GM12878 (cell line): Measurements from ENCODE around the gene MED13L. TPM values are rescaled to one million over a fixed set of nuclear protein-coding genes. Genes with fewer than 3 reads are reported as not detected.

ENCODE experiments used
- ATAC-seq: fragments of 200-7000 bp; cut with Tn5 transposase; 3 replicates; pipeline ENCODE4 v1.9.1; 2020; ENCODE audit warnings: mild to moderate bottlenecking, moderate library complexity
- BruUV-seq: library from RNA; stranded (reverse); fragments of 400-500 nt; replicated peaks from 2 replicates; lab custom pipeline; 2021; lab: Mats Ljungman, UMichigan
- CTCF ChIA-PET: fragments of 300-600 bp; sonication (Branson Sonifier 250); formaldehyde crosslinking; extraction: SDS; loops from one replicate; lab custom pipeline; 2021; ENCODE audit warnings: inconsistent platforms; lab: Yijun Ruan, JAX
- POLR2A ChIA-PET: fragments of 350-600 bp; formaldehyde crosslinking; extraction: SDS; loops from one replicate; lab custom pipeline; 2021; ENCODE audit warnings: inconsistent platforms; lab: Charles Lee
- RAD21 ChIA-PET: fragments of 300-600 bp; sonication (Branson Sonifier 250); formaldehyde crosslinking; loops from one replicate; lab custom pipeline; 2023; ENCODE audit warnings: antibody characterized with exemption; ENCODE audit not compliant: unreplicated experiment; lab: Charles Lee
- SMC1A ChIA-PET: fragments of 300-600 bp; sonication (Branson Sonifier 250); formaldehyde crosslinking; loops from one replicate; lab custom pipeline; 2023; ENCODE audit not compliant: unreplicated experiment, uncharacterized antibody; lab: Charles Lee
- DNase-seq: peaks from one replicate; pipeline ENCODE4 v3.0.0-alpha.2; 2011; ENCODE audit warnings: low read depth, low spot score
- FAIRE-seq: peaks from 3 replicates; lab custom pipeline; 2011; peaks lifted over from hg19 to GRCh38; lab: Jason Lieb, UNC
- H2AFZ ChIP-seq: 2 replicates; pipeline ENCODE4 v1.6.0; 2011; ENCODE audit warnings: low read depth, low read length, control low read depth; ENCODE audit not compliant: control insufficient read depth
- H3K27ac ChIP-seq: 2 replicates; pipeline ENCODE4 v1.5.1; 2011; ENCODE audit warnings: control low read depth; ENCODE audit not compliant: control insufficient read depth, insufficient read depth
- H3K27me3 ChIP-seq, 2 experiments: replicated peaks in 1 of 2; 2 replicates each; pipeline versions ENCODE4 v1.6.0 to v1.6.1; 2011; ENCODE audit warnings: low read length in 1 of 2; ENCODE audit not compliant: control insufficient read depth in 2 of 2, insufficient read depth in 2 of 2
- H3K36me3 ChIP-seq, 2 experiments: 2 replicates each; pipeline ENCODE4 v1.5.1; 2011; ENCODE audit warnings: low read length in 1 of 2; ENCODE audit not compliant: control insufficient read depth in 2 of 2, insufficient read depth in 2 of 2
- H3K4me1 ChIP-seq: 2 replicates; pipeline ENCODE4 v1.6.1; 2011; ENCODE audit warnings: mild to moderate bottlenecking, low read length, moderate library complexity, mixed read lengths; ENCODE audit not compliant: control insufficient read depth, insufficient read depth
- H3K4me2 ChIP-seq: 2 replicates; pipeline ENCODE4 v1.6.0; 2011; ENCODE audit warnings: control low read depth; ENCODE audit not compliant: control insufficient read depth, insufficient read depth
- H3K4me3 ChIP-seq: fragments of 200-600 bp; sonication (generic); 2 replicates; pipeline ENCODE4 v1.5.1; 2016
- H3K79me2 ChIP-seq: 2 replicates; pipeline ENCODE4 v1.6.0; 2011; ENCODE audit warnings: low read length; ENCODE audit not compliant: control insufficient read depth, insufficient read depth
- H3K9ac ChIP-seq: 2 replicates; pipeline ENCODE4 v1.8.0; 2011; ENCODE audit warnings: low read length, control low read depth, mixed read lengths; ENCODE audit not compliant: control insufficient read depth, insufficient read depth
- H3K9me3 ChIP-seq: replicated peaks from 3 replicates; pipeline ENCODE4 v1.5.1; 2011; ENCODE audit warnings: mild to moderate bottlenecking, low read length; ENCODE audit not compliant: control insufficient read depth, insufficient read depth
- H4K20me1 ChIP-seq: 2 replicates; pipeline ENCODE4 v1.6.0; 2011; ENCODE audit not compliant: control insufficient read depth, insufficient read depth
- ATF7 ChIP-seq: fragments of 450-650 bp; IDR thresholded peaks from 2 replicates; pipeline ENCODE4 v1.6.1; 2016; ENCODE audit warnings: low read depth, mild to moderate bottlenecking
- KLF5 ChIP-seq: fragments of 450-650 bp; IDR thresholded peaks from 2 replicates; pipeline ENCODE4 v1.6.1; 2014; ENCODE audit warnings: mild to moderate bottlenecking; ENCODE audit not compliant: partially characterized antibody
- NFYB ChIP-seq: IDR thresholded peaks from 2 replicates; pipeline ENCODE4 v1.6.1; 2011; ENCODE audit warnings: low read depth, mild to moderate bottlenecking, low read length, improper control_type of control experiment, moderate library complexity; ENCODE audit not compliant: insufficient read depth
- RAD21 ChIP-seq: IDR thresholded peaks from 2 replicates; pipeline ENCODE4 v1.6.1; 2011; ENCODE audit warnings: mild to moderate bottlenecking, low read depth, low read length, moderate library complexity; ENCODE audit not compliant: insufficient read depth
- SIX5 ChIP-seq: IDR thresholded peaks from 2 replicates; pipeline ENCODE4 v1.6.1; 2011; ENCODE audit warnings: mild to moderate bottlenecking, low read depth, low read length, moderate library complexity; ENCODE audit not compliant: severe bottlenecking
- SP1 ChIP-seq: IDR thresholded peaks from one replicate; pipeline ENCODE4 v1.6.1; 2011; ENCODE audit warnings: low read depth, low read length
- ZNF207 ChIP-seq: fragments of 450-650 bp; IDR thresholded peaks from 2 replicates; pipeline ENCODE4 v1.6.1; 2014; ENCODE audit warnings: antibody characterized with exemption, mild to moderate bottlenecking, borderline replicate concordance
- WGBS: methylation state at CpG from one replicate; pipeline ENCODE4 v1.1.6; 2016; ENCODE audit warnings: low lambda C conversion rate; ENCODE audit not compliant: insufficient replicate concordance, insufficient coverage; ENCODE audit errors: missing lambda C conversion rate; 5-methylcytosine and 5-hydroxymethylcytosine counted together
- in situ Hi-C: fragments of 300-500 bp; cut with MboI; formaldehyde crosslinking; loops from 9 replicates; pipeline ENCODE4 v1.14.3; 2018; ENCODE audit warnings: mixed read lengths
- intact Hi-C: fragments of 100-400 bp; cut with micrococcal nuclease; formaldehyde crosslinking; loops from one replicate; pipeline ENCODE4 v1.14.2; 2022; ENCODE audit not compliant: unreplicated experiment
- polyA plus RNA-seq, 11 experiments: library from polyadenylated mRNA; depleted of rRNA in 4 of 11; unstranded in 6 of 11; stranded (reverse) in 5 of 11; fragments of >200 nt; fragmentation: Nextera tagmentation in 4 of 11; fragmentation: Illumina TruSeq in 1 of 11; extraction: Ambion mirVana in 4 of 11; extraction: Trizol in 1 of 11; gene quantifications; 1 replicate in 1 of 11; 2 replicates in 10 of 11; pipeline versions ENCODE4 v1.2.1 to v1.2.3, GENCODE V29; 2011 to 2016; ENCODE audit warnings: inconsistent platforms in 2 of 11, missing spikeins in 2 of 11, low read depth in 1 of 11
- total RNA-seq, 4 experiments: library from RNA; depleted of rRNA in 3 of 4; stranded (reverse); fragments of >200 nt in 3 of 4; fragmentation: Illumina TruSeq in 1 of 4; extraction: Trizol in 1 of 4; gene quantifications; 2 replicates each; pipeline versions ENCODE4 v1.2.1 to v1.2.3, GENCODE V29; 2013 to 2021
- TF ChIP-seq, protein P1 (sequence below): IDR thresholded peaks from 2 replicates; pipeline ENCODE4 v1.6.1; 2011; ENCODE audit warnings: borderline replicate concordance, low read depth, mild to moderate bottlenecking, moderate library complexity, mixed read lengths, low read length; ENCODE audit not compliant: insufficient read depth; ENCODE audit errors: extremely low read length
- TF ChIP-seq, protein P2 (sequence below): fragments of 450-650 bp; formaldehyde crosslinking; IDR thresholded peaks from 2 replicates; pipeline ENCODE4 v1.4.0; 2020; ENCODE audit warnings: mild to moderate bottlenecking, moderate library complexity
- TF ChIP-seq, protein P3 (sequence below): fragments of 450-650 bp; IDR thresholded peaks from 2 replicates; pipeline ENCODE4 v1.6.1; 2017; ENCODE audit warnings: mild to moderate bottlenecking, moderate library complexity

Gene MED13L
- total and polyA plus RNA-seq, 10 of the 15 experiments (the other 5 are each of a cell fraction or from before 2014, with no cell fraction given): 3.7 to 30.1 (median 9.1) TPM

DNA sequence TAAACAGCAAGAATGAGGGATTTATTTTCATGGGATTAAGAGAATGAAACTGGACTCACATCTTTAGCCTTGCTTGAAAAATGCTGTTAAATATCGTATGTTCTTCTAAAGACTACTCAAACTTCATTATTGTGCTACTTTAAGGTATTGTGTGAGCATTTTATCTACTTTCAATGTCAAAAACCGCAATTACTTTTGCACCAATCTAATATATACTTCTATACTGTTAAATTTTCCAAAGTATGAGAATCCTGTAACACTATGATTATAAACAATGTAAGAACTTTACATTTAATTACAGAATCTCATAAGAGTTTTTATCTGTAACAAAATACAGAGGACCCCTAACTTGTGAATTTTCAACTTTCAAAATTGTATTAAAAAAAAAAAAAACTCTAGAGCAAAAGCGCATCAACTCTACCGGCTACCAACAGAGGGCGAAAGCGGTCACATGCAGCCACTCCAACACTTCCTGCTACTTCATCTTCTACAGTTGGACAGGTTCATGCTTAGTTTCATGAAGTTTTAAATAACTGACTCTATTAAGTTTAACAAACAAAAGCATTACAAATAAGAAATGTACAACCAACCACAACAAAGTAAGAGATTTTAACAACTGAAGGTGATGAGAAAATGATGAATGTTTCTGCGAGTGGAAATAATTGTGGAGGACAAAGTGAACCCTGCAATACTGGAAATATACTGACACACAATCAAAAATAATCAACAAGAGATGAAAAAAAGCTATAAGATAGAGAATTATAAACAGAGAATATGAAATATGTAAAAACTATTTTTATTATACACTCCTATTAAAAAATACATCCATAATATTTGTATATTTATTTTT is 210.9 kb downstream of the MED13L start (continued):
- peak; percentile 72 for TF ChIP-seq RAD21
- no peak for TF ChIP-seq NFYB
- TF ChIP-seq, protein P1, sequence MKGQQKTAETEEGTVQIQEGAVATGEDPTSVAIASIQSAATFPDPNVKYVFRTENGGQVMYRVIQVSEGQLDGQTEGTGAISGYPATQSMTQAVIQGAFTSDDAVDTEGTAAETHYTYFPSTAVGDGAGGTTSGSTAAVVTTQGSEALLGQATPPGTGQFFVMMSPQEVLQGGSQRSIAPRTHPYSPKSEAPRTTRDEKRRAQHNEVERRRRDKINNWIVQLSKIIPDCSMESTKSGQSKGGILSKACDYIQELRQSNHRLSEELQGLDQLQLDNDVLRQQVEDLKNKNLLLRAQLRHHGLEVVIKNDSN: peak; percentile 13
- 0 out of 2 replicates have a peak, but pooled peaks have one; percentile 12 for TF ChIP-seq ATF7
- TF ChIP-seq ZNF207: no peak

DNA sequence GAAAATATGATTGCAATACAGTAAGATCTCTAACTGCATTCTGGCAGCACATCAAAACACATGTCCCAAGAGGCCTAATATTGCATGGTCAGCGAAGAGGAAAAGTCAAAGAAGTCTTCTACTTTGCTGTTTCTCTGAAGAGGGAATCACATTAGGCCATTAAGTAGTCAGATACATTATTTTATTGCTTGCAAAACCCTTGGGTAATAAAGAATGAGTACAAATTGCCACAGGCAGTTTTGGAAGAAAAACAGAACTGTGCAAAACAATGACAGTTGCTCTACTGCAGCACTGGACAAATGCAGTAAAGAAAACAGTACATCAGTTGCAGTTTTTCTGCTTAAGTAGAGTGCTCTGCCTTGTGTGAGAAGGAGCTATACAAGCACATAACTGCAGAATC is 211.9 kb downstream of the MED13L start:
- Histone ChIP-seq H3K9ac (no peak overlapping the region), H3K27me3 (no peaks in the 10 kb centered on the region), H3K4me3 (no peak overlapping the region), H3K9me3 (no peaks in the 10 kb centered on the region), H3K4me2 (no peak overlapping the region), H3K4me1 (no peaks in the 10 kb centered on the region), H2AFZ (no peak overlapping the region; the same call in 1 of the 2 replicates), H3K27ac (no peak overlapping the region), H3K79me2 (no peaks in the 10 kb centered on the region), H4K20me1 (no peaks in the 10 kb centered on the region), H3K36me3 (no peaks in the 10 kb centered on the region)
- DNase-seq: no peak
- FAIRE-seq: no peak
- in situ Hi-C loops (no loop called here), intact Hi-C loops (loop anchor here (2.0 to 5.0 kb wide), 2 partner anchors 48 to 129 kb away; no protein-coding TSS in a partner anchor)
- ATAC-seq: no peak
- no TSS peak for BruUV-seq
- RAD21 ChIA-PET: no interaction called here
- 6% methylated on average over 1 of the region's 1 CpG for WGBS
- CTCF ChIA-PET: interaction anchor here (1.1 to 1.3 kb wide), 2 partner anchors 50 to 68 kb away, joined by 4 to 6 read pairs; no protein-coding TSS in a partner anchor
- POLR2A ChIA-PET: no interaction called here
- SMC1A ChIA-PET: no interaction called here
- no peak for TF ChIP-seq SIX5
- TF ChIP-seq SP1: no peak
- TF ChIP-seq KLF5: no peak
- TF ChIP-seq, protein P2, sequence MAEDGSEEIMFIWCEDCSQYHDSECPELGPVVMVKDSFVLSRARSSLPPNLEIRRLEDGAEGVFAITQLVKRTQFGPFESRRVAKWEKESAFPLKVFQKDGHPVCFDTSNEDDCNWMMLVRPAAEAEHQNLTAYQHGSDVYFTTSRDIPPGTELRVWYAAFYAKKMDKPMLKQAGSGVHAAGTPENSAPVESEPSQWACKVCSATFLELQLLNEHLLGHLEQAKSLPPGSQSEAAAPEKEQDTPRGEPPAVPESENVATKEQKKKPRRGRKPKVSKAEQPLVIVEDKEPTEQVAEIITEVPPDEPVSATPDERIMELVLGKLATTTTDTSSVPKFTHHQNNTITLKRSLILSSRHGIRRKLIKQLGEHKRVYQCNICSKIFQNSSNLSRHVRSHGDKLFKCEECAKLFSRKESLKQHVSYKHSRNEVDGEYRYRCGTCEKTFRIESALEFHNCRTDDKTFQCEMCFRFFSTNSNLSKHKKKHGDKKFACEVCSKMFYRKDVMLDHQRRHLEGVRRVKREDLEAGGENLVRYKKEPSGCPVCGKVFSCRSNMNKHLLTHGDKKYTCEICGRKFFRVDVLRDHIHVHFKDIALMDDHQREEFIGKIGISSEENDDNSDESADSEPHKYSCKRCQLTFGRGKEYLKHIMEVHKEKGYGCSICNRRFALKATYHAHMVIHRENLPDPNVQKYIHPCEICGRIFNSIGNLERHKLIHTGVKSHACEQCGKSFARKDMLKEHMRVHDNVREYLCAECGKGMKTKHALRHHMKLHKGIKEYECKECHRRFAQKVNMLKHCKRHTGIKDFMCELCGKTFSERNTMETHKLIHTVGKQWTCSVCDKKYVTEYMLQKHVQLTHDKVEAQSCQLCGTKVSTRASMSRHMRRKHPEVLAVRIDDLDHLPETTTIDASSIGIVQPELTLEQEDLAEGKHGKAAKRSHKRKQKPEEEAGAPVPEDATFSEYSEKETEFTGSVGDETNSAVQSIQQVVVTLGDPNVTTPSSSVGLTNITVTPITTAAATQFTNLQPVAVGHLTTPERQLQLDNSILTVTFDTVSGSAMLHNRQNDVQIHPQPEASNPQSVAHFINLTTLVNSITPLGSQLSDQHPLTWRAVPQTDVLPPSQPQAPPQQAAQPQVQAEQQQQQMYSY (CRISPR knock-in tag): no peak
- TF ChIP-seq, protein P3, sequence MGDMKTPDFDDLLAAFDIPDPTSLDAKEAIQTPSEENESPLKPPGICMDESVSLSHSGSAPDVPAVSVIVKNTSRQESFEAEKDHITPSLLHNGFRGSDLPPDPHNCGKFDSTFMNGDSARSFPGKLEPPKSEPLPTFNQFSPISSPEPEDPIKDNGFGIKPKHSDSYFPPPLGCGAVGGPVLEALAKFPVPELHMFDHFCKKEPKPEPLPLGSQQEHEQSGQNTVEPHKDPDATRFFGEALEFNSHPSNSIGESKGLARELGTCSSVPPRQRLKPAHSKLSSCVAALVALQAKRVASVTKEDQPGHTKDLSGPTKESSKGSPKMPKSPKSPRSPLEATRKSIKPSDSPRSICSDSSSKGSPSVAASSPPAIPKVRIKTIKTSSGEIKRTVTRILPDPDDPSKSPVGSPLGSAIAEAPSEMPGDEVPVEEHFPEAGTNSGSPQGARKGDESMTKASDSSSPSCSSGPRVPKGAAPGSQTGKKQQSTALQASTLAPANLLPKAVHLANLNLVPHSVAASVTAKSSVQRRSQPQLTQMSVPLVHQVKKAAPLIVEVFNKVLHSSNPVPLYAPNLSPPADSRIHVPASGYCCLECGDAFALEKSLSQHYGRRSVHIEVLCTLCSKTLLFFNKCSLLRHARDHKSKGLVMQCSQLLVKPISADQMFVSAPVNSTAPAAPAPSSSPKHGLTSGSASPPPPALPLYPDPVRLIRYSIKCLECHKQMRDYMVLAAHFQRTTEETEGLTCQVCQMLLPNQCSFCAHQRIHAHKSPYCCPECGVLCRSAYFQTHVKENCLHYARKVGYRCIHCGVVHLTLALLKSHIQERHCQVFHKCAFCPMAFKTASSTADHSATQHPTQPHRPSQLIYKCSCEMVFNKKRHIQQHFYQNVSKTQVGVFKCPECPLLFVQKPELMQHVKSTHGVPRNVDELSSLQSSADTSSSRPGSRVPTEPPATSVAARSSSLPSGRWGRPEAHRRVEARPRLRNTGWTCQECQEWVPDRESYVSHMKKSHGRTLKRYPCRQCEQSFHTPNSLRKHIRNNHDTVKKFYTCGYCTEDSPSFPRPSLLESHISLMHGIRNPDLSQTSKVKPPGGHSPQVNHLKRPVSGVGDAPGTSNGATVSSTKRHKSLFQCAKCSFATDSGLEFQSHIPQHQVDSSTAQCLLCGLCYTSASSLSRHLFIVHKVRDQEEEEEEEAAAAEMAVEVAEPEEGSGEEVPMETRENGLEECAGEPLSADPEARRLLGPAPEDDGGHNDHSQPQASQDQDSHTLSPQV: no peak
